Stomach (tissue), 9 donors: ENCODE results near the gene SLC25A6. TPM values are rescaled to one million over a fixed set of nuclear protein-coding genes. Genes with fewer than 3 reads are reported as not detected.

ENCODE experiments used
- DNase-seq, 2 donors: peaks; one replicate each; pipeline versions ENCODE4 v3.0.0 to v3.0.0-alpha.2; 2013 to 2019
- H3K27ac ChIP-seq, 5 donors: fragments of 200-600 bp in 4 of 5; sonication (generic) in 4 of 5; one replicate each; pipeline ENCODE4 v1.5.1; 2013 to 2019; ENCODE audit warnings: mild to moderate bottlenecking in 1 of 5, moderate library complexity in 1 of 5
- H3K27me3 ChIP-seq, 3 donors: fragments of 200-600 bp; sonication (generic); one replicate each; pipeline ENCODE4 v1.5.1; 2017 to 2019; ENCODE audit warnings: mixed run types in 1 of 3
- H3K36me3 ChIP-seq, 4 donors: fragments of 200-600 bp; sonication (generic); 1 replicate in 3 of 4; 2 replicates in 1 of 4; pipeline ENCODE4 v1.5.1; 2016 to 2019
- H3K4me1 ChIP-seq, 4 donors: fragments of 200-600 bp; sonication (generic); one replicate each; pipeline ENCODE4 v1.5.1; 2016 to 2019
- H3K4me3 ChIP-seq, 4 donors: fragments of 200-600 bp; sonication (generic) in 3 of 4; one replicate each; pipeline ENCODE4 v1.5.1; 2016 to 2019; ENCODE audit warnings: mild to moderate bottlenecking in 1 of 4
- H3K9me3 ChIP-seq, 4 donors: fragments of 200-600 bp; sonication (generic); one replicate each; pipeline ENCODE4 v1.5.1; 2016 to 2019
- CTCF ChIP-seq, 7 experiments: fragments of 450-650 bp in 4 of 7; fragments of 200-600 bp in 3 of 7; sonication (generic) in 3 of 7; IDR thresholded peaks; one replicate each; pipeline ENCODE4 v1.5.1; 2016 to 2019; ENCODE audit warnings: antibody characterized with exemption in 7 of 7, control low read depth in 2 of 7, mild to moderate bottlenecking in 1 of 7
- EP300 ChIP-seq: sonication (generic); formaldehyde crosslinking; IDR thresholded peaks from one replicate; pipeline ENCODE4 v1.6.1; 2017; ENCODE audit warnings: antibody characterized with exemption
- POLR2A ChIP-seq, 4 donors: fragments of 450-650 bp; IDR thresholded peaks; one replicate each; pipeline ENCODE4 v1.6.1; 2016; ENCODE audit warnings: antibody characterized with exemption in 4 of 4, control low read depth in 2 of 4, mild to moderate bottlenecking in 1 of 4, moderate library complexity in 1 of 4
- POLR2AphosphoS5 ChIP-seq, 3 donors: sonication (generic); formaldehyde crosslinking; IDR thresholded peaks; one replicate each; pipeline ENCODE4 v1.6.1; 2016; ENCODE audit warnings: antibody characterized with exemption in 3 of 3
- WGBS, 5 donors: extraction: QIAGEN DNeasy Blood & Tissue Kit in 3 of 5; methylation state at CpG; one replicate each; pipeline versions ENCODE4 v1.1.5 to v1.1.7; 2013 to 2018; 5-methylcytosine and 5-hydroxymethylcytosine counted together
- intact Hi-C: fragments of 100-400 bp; cut with DNase I; formaldehyde crosslinking; loops from one replicate; pipeline ENCODE4 v1.15.1; 2023; ENCODE audit warnings: low total_unique reads
- polyA plus RNA-seq, 3 donors: library from polyadenylated mRNA; stranded (reverse); fragments of 200-250 nt; gene quantifications; one replicate each; pipeline ENCODE4 v1.2.3, GENCODE V29; 2013
- total RNA-seq, 5 donors: library from RNA; depleted of rRNA; stranded (reverse); fragments of >200 nt; gene quantifications; one replicate each; pipeline versions ENCODE4 v1.1.0 to v1.2.3, GENCODE V29; 2014 to 2016
- donor health status: healthy with polysubstance abuse.
- donor health status: Bipolar disorder and iron deficiency.
- donor health status: healthy.

Gene SLC25A6
- total and polyA plus RNA-seq, 8 donors, result 119 to 707 (median 467) TPM

GRCh38 chrX:1421433-1422134 is 29.7 kb upstream of the SLC25A6 start:
- Histone ChIP-seq H3K4me1 (peaks cover 0 to 3% (median 0%) of the 10 kb centered on the region in 4 donors), H3K27me3 (no peaks in the 10 kb centered on the region), H3K27ac (no peak overlapping the region), H3K9me3 (peaks cover 14 to 32% (median 25%) of the 10 kb centered on the region in 4 donors), H3K4me3 (no peak overlapping the region), H3K36me3 (peaks cover 19 to 85% (median 65%) of the 10 kb centered on the region in 4 donors)
- no peak for DNase-seq
- TF ChIP-seq POLR2AphosphoS5 (IDR thresholded peaks at IDR 0.05), result no peak
- no peak for TF ChIP-seq CTCF (IDR thresholded peaks at IDR 0.05)
- TF ChIP-seq POLR2A (IDR thresholded peaks at IDR 0.05), result no peak
- TF ChIP-seq EP300, result no peak
- 97% methylated on average over 19 of the region's 19 CpGs for WGBS, 5 donors
- intact Hi-C loops, result no loop called here

GRCh38 chrX:1420371-1420770 is 28.5 kb upstream of the SLC25A6 start:
- Histone ChIP-seq H3K27me3 (no peaks in the 10 kb centered on the region), H3K27ac (no peak overlapping the region), H3K4me1 (peaks cover 0 to 3% (median 0%) of the 10 kb centered on the region in 4 donors), H3K36me3 (peaks cover 19 to 84% (median 63%) of the 10 kb centered on the region in 4 donors), H3K4me3 (no peak overlapping the region), H3K9me3 (peaks cover 14 to 32% (median 25%) of the 10 kb centered on the region in 4 donors)
- 37 to 66% (median 55%) methylated on average over 8 to 14 of the region's 14 CpGs for WGBS, 5 donors
- TF ChIP-seq POLR2A (IDR thresholded peaks at IDR 0.05), result no peak
- no peak for TF ChIP-seq POLR2AphosphoS5 (IDR thresholded peaks at IDR 0.05)
- TF ChIP-seq CTCF (IDR thresholded peaks at IDR 0.05), result no peak
- TF ChIP-seq EP300, result no peak
- intact Hi-C loops, result no loop called here
- no peak for DNase-seq

DNA sequence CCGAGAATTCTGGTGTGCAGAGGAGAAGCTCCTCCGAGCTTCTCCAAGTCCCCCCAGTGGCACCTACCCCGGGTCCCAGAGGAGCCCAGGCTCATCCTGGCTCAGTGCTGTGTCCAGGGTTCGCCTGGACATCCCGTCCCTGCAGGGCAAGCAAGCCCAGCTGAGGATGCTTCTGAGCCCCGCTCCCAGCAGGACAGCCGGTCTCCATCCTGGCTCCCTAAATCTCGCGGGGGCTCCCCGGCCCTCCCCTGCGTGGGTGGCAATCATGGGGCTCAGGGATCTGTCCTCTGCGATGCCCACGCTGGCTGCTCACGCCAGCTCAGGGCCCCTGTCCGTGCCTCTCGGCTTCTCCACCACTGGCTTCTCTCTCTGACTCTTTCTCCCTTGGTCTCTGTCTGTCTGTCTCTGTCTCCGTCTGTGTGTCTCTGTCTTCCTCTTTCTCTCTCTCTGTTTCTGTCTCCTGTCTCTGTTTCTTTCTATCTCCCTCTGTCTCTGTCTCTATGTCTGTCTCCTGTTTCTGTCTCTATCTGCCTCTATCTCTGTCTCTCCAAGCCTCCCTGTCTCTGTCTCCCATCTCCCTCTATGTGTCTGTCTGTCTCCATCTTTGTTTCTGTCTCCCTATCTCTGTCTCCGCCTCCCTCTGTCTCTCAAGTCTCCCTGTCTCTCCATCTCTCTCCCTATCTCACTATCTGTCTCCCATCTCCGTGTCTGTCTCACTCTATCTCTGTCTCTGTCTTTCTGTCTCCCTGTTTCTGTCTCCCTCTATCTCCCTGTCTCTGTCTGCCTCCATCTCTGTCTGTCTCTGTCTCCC is 27.8 kb upstream of the SLC25A6 start:
- Histone ChIP-seq H3K27ac (no peak overlapping the region), H3K27me3 (no peaks in the 10 kb centered on the region), H3K36me3 (peaks cover 16 to 80% (median 59%) of the 10 kb centered on the region in 4 donors), H3K9me3 (peaks cover 14 to 32% (median 25%) of the 10 kb centered on the region in 4 donors), H3K4me3 (no peak overlapping the region), H3K4me1 (peaks cover 0 to 3% (median 0%) of the 10 kb centered on the region in 4 donors)
- no peak for TF ChIP-seq POLR2A (IDR thresholded peaks at IDR 0.05)
- no peak for TF ChIP-seq POLR2AphosphoS5 (IDR thresholded peaks at IDR 0.05)
- TF ChIP-seq EP300, result no peak
- TF ChIP-seq CTCF (IDR thresholded peaks at IDR 0.05), result no peak
- no peak for DNase-seq
- 87 to 91% (median 89%) methylated on average over 14 to 19 of the region's 19 CpGs for WGBS, 5 donors
- intact Hi-C loops, result no loop called here

GRCh38 chrX:1418901-1419544 is 27.1 kb upstream of the SLC25A6 start:
- intact Hi-C loops, result no loop called here
- H3K9me3 ChIP-seq, result peaks cover 14 to 32% (median 25%) of the 10 kb centered on the region in 4 donors
- H3K4me1 ChIP-seq, result peaks cover 0 to 3% (median 0%) of the 10 kb centered on the region in 4 donors
- TF ChIP-seq POLR2A (IDR thresholded peaks at IDR 0.05) (no peak), EP300 (no peak), POLR2AphosphoS5 (IDR thresholded peaks at IDR 0.05) (no peak), CTCF (IDR thresholded peaks at IDR 0.05) (no peak)
- no peaks in the 10 kb centered on the region for H3K27me3 ChIP-seq
- no peak overlapping the region for H3K27ac ChIP-seq
- H3K4me3 ChIP-seq, result no peak overlapping the region
- H3K36me3 ChIP-seq, result peaks cover 20 to 86% (median 66%) of the 10 kb centered on the region in 4 donors
- 89 to 94% (median 92%) methylated on average over 19 to 29 of the region's 29 CpGs for WGBS, 5 donors
- DNase-seq, result no peak
